DMS 273 (cell line): ENCODE data around the gene GGA1.
A peak's percentile ranks its signal among the peaks of the same experiment; 100 is the strongest.
"Not testable (repeated sequence)": the region's sequence is repeated elsewhere in the genome, so short reads cannot be mapped to it uniquely, and the experiment has no call there.

Experiments used
- DNase-seq: peaks from one replicate; lab custom pipeline; 2025; ENCODE audit not compliant: unreplicated experiment; lab: John Stamatoyannopoulos, UW

The GGA1 gene

DNA sequence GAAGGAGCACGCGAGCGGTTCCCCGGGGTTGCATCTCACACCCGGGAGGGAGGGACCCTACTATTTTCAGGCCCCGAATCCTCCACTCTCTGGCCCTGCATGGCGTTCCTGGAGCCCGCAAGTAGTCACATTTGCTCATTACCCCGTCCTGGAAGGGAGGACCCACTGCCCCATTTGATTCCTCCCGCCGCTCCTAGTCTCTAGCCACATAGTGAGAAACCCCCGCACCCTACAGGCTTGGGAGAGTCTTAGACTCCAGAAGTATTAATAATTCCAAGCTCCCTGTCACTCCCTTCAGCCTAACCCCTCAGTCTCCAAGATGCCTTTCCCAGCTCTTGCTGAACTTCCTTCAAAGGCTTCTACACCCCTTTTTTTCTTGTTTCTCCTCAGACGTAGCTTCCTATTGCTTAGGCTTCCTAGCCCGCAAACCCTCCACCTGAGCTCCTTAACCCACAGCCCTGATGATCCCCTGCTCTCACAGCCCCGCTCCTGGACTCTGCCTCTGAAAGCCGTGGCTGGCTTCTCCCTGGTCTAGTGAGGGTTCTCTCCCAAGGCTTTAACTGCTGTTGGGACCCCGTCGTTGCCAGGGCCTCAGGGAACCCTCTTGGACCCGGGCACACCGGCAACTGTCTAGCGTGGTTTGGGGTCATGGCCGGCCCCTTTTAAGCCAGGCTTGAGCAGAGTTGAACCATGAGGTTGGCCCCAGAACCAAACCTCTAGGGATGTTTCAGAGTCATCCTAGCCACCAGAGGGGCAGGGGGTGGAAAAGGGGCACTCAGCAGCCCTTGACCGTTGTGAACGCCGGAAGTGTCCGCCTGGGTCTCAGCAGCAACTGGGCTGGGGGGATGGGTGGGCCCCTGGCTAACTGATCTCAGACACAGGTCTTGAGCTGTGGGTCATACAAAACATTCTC lies 862 bp downstream of the GGA1 start:
- DNase-seq = peak; percentile 73

DNA sequence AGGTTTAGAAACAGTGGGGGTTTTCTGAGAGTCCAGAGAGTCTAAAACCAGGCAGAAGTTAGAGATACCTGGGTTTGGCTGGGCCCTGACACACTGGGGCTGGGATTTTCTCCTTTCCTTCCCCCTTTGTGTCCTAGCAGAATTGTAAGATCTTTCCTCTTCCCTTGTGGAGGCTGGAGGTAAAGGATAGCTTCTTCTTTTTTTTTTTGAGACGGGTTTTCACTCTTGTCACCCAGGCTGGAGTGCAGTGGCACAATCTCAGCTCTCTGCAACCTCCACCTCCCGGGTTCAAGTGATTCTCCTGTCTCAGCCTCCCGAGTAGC lies 1.5 kb downstream of the GGA1 start:
- DNase-seq = not testable (repeated sequence)

DNA sequence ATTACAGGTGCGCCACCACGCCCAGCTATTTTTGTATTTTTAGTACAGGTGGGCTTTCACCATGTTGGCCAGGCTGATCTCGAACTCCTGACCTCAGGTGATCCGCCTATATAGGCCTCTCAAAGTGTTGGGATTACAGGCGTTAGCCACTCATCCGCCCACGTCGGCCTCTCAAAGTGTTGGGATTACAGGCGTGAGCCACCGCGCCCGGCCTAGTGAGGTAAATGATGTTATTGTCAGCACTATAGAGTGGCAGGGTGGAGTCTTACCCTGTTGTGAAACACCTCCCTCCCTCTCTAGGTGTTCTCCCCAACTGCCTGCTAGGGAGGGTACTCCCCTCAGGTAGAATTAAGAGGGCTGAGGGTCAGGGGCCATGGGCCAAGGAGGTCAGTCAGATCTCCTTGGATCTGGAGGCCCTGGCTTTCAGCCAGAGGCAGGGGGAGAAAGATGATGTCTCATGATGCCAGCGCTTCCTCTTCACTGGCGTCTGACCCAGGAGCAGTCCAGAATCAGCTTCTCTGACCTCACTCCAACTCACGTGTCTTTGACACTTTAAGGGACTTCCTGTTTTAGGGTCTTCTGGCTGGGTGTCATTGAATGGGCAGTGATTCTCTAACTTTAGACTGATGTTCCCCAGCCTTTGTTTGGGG lies 2.0 kb downstream of the GGA1 start:
- no peak for DNase-seq

DNA sequence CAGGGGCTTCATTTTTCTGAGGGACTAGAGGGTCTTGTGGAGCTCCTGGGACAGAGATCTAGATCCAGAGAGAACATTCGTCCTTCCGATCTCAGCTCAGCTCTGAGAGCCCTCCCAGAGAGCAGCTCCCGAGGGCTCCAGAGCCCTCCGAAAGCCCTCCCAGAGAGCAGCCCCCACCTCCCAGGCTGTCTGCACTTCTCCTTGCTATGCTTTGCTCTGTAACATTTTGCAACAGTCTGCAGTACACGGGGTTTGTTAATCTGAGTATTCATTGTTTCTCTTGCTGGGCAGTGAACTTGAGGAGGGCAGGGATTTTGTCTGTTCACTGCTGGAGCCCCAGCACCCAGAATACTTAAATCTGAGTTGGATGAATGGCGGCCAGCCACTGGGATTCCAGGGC lies 2.6 kb downstream of the GGA1 start:
- no peak for DNase-seq

DNA sequence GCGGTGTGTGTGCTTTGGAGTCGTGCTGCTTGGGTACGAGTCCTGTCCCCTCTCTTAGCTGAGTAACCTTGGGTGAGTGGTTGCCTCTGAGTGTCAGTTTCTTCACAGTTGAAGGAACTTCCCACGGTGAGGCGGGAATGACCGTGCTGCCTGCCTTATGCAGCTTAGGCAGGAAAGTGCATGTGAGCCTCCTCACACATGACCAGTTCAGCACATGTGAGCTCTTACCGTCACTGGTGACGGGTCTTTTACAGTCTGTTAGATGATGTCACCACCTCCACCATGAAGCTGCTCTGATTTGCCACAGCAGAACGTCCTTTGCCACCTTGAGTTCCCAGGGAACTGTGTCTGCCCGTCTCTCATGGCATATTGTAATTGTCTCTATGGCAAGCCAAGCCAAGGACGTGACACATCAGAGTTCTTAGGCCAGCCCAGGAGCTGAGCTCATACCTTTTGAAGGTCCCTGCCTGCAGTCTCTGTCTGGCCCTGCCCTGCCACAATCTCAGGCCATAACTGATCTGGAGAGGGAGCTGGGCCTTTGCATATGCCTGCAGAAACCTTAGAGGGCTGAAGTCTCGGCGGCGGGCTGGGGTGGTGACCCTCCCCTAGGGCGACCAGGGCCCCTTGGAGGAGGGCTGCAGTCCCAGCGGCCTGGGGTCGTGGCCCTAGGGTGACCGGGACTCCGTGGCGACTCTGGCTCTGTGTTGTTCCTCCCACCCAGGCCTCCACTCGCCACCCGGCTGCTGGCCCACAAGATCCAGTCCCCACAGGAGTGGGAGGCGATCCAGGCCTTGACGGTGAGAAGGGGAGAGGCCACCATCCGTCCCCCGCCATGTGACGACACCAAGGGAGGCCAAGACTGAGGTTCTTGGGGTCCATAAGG lies 7.8 kb downstream of the GGA1 start:
- no peak for DNase-seq

DNA sequence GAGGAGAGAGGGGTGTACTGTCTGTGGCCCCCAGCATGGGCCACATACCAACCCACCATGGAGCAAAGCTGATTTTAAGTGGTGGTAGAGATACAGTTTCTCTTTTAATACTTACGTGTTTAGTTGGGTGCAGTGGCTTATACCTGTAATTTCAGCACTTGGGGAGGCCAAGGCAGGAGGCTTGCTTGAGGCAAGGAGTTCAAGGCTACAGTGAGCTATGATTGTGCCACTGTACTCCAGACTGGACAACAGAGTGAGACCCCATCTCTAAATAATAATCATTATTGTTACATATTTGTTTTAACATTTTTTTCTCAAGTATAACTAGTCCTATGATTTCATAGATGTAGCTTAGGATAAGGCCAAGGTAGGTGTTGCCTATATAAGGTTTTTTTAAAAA lies 8.8 kb downstream of the GGA1 start:
- no peak for DNase-seq

DNA sequence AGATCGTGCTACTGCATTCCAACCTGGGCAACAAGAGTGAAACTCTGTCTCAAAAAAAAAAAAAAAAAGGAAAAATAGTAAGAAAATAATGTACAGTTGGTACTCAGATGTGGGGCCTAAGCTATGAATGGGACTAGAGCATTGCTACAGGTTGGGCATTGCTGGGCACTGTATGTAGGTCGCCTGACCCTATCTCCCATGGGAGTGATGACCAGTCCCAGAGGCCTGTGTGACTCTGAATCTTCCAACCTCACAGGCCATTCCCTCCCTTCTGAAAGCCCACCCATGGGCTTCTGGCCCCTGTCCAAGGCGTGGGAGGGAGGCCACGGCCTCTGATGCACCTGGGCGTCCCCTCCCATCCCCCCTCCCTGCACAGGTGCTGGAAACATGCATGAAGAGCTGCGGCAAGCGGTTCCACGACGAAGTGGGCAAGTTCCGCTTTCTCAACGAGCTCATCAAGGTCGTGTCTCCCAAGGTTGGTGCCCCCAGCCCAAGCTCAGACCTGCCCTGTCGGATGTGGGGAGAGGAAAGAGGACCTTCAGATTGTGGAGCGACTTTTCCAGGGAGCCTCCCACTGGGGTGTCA lies 9.5 kb downstream of the GGA1 start:
- no peak for DNase-seq

DNA sequence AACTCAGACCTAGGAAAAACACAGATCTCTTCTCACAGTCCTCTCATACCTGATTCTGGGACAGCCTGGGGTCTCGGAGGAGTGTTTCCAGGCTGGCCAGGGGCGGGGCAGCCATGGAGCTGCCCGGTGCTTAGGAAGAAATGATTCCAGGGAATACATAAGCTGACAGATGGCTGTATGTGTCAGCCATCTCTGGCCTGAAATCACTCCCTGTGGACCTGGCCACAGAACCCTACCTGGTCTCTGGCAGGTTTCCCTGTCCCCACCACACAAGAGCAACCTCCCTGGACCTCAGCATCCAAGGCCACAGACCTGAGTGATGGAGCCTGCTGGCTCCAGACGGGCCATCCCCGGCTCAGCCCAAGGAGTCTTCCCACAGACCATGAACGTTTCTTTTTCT lies 10.0 kb downstream of the GGA1 start:
- no peak for DNase-seq

DNA sequence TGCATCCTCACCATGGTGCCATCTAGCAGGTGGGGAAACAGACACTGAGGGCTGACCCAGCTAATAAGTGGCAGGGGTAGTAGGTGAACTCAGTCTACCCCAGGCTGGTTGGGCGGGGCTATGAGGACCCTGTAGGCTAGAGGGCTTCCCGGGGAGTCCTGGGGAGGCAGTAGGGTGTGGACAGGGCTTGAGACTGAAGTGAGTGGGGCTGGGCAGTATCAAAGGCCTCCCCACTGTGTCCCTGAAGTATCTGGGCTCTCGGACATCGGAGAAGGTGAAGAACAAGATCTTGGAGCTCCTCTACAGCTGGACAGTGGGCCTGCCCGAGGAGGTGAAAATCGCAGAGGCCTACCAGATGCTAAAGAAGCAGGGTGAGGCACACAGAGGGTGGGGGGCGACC lies 11.4 kb downstream of the GGA1 start:
- no peak for DNase-seq

DNA sequence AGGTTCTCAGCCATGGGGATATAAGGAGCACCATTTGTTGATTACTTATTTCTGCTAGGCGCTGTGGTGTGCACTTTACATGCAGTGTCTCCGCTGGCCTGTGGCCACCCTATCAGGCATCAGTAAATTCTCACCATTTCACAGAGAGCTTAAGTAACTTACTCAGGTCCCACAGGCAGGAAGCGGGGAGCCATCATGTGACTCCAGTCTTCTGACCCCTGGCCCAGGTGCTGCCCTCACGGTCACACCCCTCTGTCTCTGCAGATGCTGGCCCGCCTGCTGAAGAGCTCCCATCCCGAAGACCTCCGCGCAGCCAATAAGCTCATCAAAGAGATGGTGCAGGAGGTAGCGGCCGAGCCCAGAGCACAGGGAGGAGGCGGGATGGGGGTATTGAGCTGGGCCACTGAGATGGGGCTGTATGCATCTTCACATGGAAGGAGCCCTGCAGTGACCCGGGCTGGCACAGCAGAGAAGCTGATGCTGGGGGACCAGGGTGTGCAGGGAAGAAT lies 12.8 kb downstream of the GGA1 start:
- DNase-seq = no peak

DNA sequence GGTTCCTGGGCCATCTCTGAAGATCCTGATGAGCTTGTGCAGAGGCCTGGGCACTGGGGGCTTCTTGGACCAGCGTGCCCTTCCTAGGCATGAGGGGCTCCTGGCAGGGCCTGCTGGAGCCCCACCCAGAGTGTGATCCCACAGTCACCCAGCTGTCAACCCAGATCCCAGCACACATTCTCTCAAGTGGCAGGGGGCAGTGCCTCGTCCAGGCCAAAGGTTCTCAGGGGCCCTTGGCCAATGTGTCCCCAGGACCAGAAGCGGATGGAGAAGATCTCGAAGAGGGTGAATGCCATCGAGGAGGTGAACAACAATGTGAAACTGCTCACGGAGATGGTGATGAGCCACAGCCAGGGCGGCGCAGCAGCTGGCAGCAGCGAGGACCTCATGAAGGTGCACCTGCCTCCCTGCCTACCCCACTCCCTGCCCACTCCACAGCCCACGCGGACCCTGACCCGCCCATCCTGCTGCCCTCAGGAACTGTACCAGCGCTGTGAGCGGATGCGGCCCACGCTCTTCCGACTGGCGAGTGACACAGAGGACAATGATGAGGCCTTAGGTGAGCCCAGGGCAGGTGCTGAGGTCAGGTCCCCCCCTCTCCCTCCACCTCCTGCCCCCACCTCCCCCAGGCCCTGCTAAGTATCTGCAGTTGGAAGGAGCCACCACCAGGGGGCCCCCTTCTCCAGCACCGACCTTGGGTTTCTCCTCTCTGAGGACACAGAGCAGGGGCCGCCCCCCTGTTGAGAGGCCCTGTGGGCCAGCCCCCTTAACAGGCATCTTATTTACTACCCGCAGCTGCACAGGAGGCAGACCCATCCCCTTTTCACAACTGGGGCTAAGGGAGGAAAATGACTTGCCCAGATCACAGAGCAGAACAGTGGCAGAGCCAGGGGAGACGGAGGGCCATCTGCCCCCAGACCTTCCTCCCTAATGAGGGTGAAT lies 14.7 kb downstream of the GGA1 start:
- peak; percentile 69 for DNase-seq

DNA sequence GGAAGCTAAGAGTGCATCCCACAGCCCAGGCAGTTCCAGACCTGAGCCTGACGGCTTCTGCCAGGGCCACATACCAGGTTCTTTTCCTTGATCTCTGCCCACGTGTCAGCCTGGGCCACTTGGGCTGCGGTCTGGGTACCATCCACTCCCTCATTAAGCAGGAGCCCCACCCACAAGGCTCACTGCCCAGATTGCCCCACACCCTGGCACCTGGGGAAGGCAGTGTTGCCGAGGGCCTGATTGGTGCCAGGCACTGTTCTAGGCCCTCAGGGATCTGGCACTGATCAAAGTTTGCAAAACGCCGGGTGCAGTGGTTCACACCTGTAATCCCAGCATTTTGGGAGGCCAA lies 15.4 kb downstream of the GGA1 start:
- no peak for DNase-seq

DNA sequence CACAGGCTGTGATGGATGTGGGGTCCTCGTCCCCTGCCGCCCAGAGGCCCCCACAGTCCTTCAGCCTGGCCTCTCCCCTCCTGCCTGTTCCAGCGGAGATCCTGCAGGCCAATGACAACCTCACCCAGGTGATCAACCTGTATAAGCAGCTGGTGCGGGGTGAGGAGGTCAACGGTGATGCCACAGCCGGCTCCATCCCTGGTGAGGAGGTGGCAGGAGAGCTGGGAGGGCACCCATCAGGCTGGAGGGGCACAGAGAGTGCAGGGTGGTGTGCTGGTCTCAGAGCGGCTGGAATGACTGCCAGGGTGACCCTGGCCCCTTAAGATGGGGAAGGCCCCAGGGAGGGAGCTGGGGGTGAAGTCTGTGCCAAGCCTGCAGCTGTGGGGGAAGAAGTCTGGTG lies 16.2 kb downstream of the GGA1 start:
- no peak for DNase-seq

DNA sequence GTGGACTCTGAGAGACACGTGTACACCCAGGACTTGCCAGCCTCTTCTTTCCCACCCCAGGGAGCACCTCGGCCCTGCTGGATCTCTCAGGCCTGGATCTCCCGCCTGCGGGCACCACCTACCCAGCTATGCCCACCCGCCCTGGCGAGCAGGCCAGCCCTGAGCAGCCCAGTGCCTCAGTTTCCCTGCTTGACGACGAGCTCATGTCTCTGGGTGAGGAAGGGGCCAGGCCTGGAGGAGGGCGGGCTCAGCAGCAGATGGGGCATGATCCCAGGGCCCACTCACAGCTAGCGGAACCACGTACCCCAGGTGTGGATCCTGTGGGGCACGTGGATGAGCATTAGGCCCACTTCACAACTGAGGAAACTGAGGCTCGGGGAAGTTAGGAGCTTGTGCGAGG lies 17.1 kb downstream of the GGA1 start:
- no peak for DNase-seq

DNA sequence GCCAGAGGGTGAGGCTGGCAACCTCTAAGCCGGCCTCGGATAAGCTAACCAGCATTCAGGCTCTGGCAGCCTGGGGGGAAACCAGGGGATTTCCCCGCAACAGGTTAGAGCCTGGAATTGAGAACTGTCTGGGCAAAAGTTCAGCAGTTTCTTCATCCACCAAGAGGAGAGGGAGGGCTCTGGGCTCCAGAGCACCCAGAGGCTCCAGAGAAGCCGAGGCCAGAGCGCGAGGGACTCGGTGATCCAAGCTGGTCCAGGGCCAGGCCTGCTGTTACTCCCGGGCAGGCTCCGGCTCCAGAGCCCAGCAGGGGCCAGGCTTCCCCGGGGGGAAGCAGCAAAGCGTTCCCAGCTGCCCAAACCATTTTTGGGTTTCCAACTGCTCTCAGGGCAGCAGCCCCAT lies 17.5 kb downstream of the GGA1 start:
- DNase-seq = peak; percentile 63

DNA sequence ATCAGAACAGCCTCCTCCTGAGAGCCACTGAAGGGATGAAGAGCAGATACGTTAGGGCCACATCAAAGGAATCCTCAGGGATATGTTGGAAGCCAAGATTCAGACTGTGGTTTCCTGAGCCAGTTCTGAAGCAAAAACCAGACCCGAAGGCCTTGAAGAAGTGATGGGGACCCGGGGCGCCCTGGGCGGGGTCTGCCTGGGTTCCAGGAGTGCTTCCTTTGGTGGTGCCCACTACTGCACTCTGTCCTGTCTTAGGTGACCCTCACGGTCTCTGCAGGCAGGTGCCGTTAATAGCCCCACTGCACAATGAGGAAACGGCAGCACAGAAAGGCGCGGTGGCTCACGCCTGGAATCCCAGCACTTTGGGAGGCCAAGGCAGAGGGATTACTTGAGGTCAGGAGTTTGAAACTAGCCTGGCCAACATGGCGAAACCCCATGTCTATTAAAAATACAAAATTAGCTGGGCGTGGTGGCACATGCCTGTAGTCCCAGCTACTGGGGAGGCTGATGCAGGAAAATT lies 18.0 kb downstream of the GGA1 start:
- no peak for DNase-seq

DNA sequence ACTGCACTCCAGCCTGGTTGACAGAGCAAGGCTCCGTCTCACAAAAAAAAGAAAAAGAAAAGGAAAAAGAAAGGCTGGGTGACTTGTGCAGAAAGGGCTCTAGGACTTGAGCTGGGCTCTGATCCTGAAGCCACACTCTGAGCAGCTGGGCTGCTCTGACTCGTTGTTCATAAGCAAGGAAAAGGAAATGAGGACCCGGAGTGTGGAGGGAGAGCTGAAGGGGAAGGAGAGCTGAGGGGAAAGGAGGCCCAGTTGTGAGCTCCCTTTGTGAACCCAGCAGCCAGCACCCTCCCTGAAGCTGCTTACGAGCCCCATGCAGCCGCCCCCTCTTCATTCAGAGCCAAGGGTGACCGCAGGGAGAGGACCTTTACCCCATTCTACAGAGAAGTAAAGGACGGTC lies 18.5 kb downstream of the GGA1 start:
- no peak for DNase-seq

DNA sequence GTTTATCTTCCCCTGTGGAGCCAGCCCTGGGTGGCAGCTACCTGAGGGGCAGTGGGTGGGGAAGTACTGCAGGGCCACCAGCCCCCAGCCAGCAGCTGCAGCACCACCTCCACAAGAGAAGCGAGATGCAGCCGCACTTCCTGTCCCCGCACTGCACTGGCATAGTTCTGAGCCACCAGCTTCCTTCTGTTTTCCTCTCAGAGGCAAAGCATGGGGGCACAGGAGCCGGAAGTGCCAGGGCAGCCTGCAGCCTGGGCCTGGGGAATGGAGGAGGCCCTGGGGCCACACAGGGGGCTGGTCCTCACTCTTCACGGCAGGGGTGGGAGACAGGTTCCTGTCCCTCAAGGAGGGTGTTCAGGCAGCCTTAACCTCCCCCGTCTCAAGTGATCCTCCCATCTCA lies 18.9 kb downstream of the GGA1 start:
- no peak for DNase-seq

DNA sequence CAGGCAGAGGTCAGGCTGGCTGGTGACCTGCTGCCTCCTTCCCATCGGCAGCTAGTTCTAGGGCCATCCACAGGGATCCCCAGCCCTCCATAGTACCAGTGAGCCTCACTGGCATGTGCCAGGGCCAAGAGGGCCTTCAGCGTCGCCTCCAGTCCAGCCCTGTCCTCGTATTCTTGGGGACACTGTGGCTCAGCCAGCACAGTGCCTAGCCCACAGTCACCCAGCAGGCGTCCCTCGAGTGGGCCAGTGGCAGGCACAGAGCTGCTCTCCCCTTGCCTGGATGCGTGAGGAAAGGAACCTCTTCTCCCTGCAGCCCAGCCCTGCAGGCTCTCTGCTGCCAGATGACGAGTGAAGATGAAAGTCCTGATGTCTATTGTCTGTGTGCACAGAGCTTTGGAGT lies 20.2 kb downstream of the GGA1 start:
- DNase-seq = no peak

DNA sequence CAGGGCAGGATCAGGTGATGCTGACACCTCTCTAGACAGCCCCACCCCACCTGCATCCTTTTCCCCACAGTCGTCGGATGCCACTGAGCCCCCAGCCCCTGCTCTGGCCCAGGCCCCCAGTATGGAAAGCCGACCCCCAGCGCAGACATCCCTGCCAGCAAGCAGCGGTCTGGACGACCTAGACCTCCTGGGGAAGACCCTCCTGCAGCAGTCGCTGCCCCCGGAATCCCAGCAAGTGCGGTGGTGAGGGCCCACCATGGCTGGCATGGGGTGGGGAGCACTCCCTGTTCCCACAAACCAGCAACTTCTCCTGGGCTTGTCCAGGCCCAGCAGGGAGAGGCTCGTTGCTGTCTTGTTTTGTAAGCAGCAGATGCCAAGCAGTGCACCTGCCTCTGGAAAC lies 21.3 kb downstream of the GGA1 start:
- DNase-seq = no peak
